Activated naive CD4-positive, alpha-beta T cell (primary cell): Measurements from ENCODE around the gene FAM217A.
"Not testable (repeated sequence)": the region's sequence is repeated elsewhere in the genome, so short reads cannot be mapped to it uniquely, and the experiment has no call there.

Experiments
- DNase-seq, 4 experiments: peaks; one replicate each; lab custom pipeline; 2025; lab: John Stamatoyannopoulos, UW

Gene FAM217A, protein sequence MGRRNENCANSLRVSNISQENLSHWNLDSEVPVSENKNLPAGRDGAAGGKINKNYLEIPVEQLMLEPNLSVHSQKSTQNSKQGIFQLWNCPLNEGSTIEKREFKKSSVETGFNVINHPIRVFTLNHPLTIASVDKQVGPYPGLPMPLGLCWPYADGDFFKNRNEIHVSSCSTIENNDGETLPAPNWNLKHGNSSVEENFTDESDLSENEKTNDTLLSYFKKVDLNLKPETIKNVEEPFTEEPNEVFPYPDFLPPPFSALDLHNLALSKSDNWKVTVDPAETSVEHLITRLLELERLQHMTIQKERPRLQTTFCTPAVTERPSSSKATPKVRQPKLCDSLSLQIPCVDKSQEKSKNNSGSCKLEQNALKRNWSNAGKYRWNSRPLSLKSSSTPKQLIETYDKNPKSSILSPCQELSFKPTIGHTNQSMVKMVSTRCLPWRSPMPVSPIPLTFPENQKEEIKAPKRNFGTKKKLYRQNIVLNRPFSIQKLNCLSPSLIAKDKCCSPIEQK

DNA sequence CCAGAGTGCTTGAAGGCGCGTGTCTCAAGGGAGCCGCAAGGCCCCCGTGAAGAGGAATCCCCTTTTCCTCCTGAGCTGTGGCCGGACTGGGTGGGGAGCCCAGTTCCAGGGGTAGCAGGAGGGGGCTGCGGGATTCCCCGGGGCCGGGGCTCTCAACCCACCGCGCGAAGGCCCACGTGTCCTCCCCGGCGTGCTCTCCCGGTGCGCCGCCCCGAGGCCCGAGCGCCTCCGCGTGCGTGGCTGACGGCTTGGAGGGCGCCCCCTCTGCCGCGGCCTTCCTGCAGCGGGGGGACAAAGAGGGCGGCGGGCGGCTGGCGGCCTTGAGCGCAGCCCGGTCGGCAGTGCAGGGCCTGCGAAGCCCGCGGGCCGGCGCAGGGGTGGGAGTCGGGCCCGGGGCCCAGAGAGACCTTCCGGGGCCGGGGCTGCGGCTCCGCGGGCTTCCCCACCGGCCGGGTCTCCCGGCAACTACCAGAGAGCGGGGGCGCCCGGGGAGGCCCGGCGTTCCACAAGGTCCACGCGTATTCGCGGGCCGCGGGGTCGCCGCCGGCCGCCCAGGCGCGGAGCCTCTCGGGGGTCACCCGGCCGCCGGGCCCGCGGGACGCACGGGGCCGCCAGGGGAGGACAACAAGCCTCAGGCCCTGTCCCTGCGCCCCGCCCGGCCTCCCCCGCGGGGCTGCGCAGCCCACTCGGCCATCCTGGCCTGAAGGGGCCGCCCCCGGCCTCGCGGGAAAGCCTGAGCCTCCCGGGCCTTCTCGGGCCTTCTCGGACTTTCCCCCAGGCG, at the start of gene FAM217A:
TSS of gene FAM217A (minus strand) at position 447 of the 781 bp plus-strand sequence. CDS start 1,723 bp downstream, outside the sequence.
- no peak for DNase-seq

DNA sequence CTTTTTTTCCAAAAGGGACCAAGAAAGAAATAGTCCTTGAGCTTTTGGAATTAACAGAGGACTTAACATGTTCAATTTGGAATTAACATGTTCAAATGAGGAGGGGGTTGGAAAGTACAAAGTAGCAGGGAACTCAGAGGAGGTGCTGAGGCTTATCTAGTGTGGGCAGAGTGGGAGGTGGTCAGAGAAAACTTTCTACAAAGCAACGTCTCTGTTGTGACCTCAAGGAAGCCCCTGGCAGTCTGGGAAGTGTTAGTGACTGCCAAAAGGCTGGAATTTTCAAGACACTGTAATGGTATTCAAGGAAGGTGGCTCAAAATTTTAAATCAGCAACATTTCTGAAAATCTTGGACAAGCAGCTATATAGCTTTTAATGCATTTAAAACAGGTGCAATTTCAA, 49.1 kb upstream of the FAM217A start:
- no peak for DNase-seq

DNA sequence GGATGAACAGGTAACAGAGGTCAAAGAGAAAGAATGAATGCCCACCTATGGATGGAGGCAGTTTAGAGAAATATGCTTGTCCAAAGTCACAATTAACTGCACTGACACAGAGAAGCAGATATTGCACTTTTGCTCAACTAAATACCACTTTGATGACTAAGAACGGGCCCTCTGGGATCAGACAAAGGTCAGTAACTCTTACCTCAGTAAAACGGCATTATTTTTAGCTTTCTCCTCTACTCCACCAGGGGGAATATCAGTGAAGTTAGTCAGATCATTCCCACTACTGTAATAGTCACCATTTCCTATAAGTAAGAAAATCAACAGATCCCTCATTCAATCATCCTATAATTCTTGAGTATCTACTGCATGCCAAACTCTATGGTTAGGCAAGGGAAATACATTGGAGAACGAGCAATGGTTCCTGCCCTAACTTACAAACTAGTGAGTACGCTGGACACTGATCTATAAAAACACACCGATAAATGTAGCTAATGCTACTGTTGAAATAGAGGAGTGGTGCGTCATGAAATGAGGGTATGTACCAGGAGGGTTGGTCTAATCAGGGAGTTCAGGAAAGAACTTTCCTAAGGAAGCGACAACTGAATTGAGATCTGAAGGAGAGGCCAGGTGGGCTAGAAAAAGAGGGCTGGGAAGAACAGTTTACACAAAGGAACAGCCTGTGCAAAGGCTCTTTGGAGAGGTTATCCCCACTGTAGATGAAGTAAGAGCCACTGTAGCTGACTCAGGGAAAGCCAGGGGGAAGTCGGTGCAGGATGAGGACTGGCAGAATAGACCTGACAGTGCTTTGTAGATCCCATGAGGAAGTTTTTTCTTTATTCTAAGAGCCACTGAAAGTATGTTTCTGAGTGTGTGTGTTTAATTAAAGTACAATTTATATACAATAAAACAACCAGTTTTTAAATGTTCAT, 47.3 kb upstream of the FAM217A start:
- no peak for DNase-seq

DNA sequence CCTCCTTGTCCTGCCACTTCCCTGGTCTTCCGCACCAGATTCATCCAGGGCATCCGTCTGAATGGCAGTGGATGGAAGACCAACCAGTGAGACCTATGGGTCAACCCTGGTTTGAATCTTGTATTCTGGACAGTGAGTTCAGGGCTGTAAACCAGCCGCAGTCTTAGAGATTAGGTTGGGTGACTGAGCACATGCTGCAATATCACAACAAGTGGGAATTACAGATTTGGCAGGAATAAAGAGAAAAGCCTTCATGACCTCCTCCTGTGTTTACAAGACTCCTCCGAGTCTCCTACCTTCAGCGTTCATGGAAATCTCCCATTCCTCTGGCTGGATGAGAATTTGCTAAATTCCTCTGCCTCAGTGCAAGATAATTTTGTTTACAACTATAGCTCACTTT, 46.6 kb upstream of the FAM217A start:
- DNase-seq = no peak

DNA sequence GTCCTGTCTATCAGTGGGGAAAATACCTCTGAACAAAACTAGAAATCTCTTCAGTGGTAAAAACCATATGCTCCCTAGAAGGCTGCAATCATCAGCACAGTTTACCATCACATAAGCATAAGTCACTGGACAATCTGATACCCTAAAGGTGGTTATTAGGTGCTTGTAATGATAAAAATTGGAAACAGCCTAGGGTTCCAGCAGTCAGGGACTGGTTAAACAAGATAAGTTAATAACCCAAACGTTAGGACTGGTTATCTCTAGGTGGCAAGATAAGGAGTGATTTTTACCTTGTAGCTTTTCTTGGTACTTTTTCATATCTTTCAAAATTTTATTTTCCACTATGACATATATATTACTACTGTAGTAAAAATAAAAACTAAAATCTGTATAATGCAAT, 45.4 kb upstream of the FAM217A start:
- no peak for DNase-seq

DNA sequence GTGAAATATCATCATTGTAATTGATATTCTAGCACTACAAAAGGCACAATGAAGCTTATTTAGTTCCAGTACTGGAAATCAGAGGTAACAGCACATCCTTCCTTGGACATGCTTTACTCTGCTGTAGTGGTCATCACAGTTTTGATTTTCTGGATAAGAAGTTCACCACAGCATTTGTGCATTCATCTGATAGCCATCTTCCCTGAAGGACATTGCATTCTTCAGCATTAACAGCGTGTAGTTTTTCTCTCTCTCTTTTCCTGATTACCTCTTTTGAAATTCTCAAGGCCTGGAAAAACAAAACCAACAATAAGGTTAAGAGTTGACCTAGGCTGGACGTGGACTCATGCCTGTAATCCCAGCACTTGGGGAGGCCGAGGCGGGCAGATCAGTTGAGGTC, 36.8 kb upstream of the FAM217A start:
- DNase-seq = no peak

DNA sequence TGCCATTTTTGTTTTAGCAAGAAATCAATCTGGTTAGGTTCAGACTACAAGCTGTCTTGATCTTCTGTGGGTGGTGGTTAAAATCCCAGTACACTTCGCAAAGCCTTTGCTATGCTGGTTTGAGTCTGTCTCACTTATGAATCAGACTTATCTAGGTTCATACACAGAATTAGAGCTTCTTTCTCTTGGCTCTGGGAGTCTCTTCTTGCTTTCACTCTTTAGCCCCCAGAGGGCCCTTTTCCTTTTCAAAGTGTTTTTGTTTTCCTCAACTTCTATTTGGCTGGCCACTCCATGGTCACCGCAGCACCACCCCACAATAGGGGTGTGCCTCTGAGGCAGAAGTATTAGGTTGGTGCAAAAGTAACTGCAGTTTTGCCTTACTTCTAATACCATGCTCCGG, 35.2 kb upstream of the FAM217A start:
- DNase-seq = no peak

DNA sequence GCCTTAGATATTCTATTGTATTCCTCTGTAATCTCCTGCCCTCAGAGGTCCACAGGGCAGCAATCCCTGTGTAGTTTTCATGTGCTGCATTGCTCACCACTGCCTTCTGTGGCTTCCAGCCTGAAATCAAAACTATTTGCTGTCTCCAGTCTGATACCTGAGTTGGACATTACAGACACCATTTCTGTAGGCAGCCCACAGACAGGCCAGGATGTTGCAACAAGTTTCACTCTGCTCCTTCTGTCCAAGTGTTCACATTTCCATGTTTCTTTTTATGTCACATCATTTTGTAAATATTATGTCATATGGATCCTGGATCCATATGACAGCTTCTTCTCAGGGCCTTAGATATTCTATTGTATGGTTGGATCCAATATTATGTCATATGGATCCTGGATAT, 34.7 kb upstream of the FAM217A start:
- DNase-seq = no peak

DNA sequence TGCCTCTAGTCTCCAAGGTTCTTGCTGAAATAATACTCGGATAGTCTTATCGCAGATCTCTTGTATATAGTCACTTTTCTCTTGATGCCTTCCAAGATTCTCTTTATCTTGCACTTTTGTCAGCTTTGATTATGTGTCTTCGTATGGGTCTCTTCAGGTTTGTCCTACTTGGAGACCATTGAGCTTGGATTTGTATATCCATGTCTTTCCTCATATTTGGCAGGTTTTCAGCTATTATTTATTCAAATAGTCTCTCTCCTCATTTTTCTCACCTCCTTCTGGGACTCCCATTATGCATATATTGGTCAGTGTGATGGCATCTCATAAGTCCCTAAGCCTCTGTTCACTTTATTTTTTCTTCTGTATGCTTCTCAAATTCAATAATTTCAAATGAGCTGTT, 33.4 kb upstream of the FAM217A start:
- no peak for DNase-seq

DNA sequence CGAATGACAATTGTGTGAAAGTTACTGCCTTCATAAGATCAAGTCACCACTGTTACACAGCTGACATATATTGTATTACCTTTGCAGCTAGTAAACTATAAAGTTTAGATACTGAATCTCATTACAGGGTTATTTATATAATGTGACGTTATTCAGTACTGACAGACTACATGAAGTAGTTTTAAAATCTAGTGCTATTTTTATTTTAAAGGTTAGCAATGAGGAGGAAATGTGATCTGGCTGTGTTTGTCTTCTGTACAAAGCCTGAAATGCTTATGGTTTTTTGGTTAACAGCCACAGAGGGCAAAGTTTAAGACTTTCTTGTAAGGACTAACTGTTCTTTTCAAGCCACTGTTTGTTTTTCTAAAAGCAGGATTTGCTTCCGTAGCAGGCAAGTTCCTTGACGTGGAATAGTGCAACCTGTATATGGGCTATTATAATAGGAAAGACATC, 30.5 kb upstream of the FAM217A start:
- DNase-seq = not testable (repeated sequence)

DNA sequence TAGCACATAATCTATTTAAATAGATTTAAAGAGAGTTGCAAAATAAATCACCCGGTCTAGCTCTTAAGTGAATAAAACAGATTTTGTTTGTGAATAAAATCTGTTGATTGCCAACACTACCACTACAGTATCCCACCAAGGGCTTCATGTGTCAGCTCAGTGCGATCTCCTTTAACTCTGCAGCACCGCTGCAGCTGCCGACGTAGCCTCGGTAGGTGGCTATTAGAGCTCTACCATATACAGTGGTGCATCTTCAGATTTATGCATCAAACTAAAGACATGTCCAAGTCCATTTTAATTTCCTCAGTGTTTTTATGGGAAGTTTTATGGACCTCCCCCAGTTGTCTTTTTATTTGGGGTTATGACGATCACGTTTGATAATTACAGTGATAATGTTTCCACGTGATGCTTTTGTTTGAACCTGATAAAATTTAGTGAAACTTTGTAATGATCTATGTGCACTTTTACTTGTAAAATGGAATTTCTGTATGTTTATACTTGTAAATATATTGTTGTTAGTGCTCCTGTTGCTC, 29.7 kb upstream of the FAM217A start:
- no peak for DNase-seq

DNA sequence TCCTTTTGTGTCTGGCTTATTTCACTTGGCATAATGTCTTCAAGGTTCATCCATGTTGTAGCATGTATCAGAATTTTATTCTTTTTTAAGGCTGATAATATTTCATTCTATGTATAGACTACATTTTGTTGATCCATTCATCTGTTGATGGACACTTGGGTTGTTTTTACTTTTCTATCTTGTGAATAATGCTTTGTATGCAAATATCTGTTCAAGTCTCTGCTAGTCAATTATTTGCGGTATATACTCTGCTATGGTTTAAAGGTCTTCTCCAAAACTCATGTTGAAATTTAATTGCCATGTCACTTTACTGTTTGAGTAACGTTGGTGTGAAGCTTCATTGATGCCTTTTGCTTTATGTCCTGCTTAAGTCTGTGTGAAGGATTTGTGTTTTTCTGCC, 28.9 kb upstream of the FAM217A start:
- no peak for DNase-seq

DNA sequence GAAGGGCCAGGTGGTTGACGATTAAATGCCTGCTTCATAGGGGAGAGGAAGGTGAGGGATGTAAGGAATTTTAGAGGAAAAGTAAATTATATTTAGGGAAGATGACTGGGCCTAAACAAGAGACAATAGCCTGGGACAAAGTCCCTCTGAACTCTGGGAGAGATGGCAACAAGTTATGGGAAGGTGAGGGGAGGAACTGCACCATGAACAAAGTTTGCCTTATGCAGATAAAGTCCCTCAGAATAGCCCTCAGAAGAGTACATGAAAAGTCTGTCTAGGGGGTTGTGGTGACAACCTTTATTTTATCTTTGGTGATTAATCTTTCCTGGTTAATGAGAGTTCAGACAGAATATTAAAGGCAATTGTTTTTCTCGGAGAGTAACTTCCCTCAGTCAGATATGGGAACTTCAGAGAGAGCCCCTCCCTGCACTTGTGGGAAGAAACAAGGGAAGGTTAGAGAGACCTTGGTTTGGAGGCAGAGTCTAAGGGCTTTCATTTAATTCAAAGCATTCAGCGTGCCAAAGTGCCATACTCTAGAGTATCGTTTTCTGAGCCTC, 27.1 kb upstream of the FAM217A start:
- no peak for DNase-seq

DNA sequence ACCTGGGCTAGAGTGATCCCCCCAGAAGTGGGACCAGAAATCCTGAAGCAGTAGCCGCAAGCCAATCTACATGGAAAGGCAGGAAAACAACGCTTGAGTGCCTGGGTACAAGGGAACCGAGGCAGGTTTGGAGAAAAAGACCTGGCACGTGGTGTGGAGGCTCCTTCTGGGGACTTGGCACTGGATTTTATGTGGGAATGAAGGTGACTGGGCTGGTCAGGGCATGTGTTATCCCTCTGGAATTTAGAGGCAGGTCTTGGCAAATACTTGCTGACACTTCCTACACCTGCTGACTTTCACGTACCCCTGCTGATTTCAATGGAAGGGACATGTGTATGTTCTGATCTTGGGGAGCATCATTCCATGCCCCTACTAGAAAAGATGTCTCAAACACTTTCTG, 25.0 kb upstream of the FAM217A start:
- no peak for DNase-seq

DNA sequence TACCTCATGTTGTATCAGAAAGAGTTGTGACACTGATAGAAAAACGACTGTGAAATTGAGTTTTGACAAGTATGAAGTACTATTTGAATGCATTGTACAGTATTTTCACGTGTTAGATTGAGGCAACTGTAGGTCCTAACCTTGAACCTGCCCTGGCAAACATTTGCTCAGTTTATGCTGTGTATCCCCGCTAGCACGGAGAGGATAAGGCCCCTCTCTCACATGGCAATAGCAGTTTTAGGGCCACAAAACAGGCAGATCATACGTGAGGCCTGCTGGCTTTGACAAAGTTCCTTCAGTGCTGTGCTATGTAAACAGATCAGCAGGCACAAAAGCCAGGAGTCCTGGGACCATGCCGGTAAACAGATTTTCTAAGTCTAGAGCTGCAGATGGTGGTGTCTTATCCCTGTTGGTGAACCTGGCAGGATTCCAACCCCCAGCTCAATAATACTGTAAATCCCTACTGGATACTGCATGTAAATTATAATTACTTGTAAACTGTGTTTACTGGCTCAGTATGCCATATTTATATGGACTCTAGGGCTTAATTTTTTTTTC, 23.8 kb upstream of the FAM217A start:
- DNase-seq = no peak

DNA sequence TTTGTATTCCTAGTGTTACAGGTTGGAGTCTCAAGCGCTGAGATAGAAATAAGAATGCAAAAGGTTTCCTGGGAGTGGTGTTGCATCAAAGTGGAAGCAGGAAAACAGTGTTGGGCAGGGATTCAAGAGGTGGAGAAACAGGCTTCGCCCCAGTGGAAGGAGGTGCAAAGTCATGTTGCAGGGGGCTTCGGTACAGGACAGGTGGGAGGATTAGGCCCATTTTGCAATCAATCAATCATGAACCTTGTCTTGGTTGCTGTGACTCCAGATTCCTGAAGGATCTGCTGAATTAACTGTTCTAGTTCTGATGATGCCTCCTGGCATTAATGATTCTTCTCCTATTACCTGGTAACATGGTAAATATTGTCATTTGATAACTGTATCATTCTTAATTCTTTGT, 22.4 kb upstream of the FAM217A start:
- DNase-seq = no peak

DNA sequence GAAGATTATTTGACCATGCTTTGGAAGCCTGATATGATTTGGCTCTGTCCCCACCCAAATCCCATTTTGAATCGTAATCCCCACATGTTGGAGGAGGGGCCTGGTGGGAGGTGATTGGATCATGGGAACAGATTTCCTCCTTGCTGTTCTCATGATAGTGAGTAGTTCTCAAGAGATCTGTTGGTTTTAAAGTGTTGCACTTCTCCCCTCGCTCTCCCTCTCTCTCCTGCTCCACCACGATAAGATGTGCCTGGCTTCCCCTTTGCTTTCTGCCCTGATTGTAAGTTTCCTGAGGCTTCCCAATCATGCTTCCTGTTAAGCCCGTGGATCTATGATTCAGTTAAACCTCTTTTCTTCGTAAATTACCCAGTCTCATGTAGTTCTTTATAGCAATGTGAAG, 21.7 kb upstream of the FAM217A start:
- DNase-seq = no peak

DNA sequence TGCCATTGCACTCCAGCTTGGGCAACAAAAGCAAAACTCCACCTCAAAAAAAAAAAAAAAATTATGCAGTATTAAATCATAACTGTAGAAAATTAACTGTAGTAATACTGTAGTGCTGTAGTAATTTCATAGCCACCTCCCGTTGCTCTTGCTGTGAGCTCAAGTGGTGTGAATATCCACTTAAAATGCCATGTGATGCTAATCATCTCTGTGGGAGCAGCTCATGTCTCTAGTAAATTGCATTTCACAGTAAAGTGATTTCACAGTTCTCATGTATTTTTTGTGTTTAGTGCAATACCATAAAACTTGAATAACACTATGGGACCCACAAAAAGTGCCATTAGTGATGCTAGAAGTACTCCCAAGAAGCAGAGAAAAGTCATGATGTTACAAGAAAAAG, 14.4 kb upstream of the FAM217A start:
- no peak for DNase-seq

DNA sequence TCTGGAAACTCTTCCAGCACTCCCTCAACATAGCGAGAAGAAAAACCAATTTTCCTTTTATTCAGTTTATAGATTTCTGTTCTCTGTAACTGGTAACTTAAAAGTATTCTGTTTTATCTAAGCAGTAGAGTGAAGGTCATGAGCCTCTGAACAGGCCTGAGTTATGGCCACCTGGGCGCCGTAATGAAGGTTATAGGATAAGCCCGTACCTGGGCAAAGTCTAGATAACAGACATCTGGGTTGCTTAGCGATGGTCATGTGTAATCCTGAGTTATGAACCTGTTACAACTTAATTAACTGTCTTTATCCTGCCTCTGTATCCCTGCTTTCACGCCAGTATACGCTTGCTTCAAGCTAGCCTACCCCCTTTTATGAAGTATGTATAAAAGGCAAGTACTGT, 13.0 kb upstream of the FAM217A start:
- no peak for DNase-seq

DNA sequence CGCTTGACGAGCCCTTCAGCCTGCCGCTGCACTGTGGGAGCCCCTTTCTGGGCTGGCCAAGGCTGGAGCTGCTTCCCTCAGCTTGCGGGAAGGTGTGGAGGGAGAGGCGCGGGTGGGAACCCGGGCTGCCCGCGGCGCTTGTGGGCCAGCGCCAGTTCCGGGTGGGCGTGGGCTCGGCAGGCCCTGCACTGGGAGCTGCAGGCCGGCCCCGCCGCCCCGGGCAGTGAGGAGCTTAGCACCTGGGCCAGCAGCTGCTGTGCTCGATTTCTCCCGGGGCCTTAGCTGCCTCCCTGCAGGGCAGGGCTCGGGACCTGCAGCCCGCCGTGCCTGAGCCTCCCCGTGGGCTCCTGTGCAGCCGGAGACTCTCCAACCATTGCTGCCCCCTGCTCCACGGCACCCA, 11.1 kb upstream of the FAM217A start:
- not testable (repeated sequence) for DNase-seq

DNA sequence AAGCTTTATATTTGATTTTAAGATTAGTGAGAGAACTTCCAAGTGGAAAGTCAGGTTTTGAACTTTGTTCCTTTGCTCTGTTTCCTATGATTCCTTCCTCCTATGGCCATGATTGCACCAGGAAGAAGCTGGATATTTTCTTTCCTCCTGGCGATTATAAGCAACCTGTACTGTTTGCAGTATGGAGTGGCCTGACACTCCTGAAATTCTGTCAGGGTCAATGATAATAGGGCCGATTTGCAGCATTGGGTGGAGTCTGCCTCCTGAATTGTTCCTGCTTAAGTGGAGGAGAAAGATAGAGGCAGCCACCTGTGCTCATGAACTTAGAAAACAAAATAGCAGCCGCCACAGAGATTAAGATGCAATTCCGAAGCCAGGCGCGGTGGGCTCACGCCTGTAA, 9.8 kb upstream of the FAM217A start:
- no peak for DNase-seq
